ENCODE results near the gene HAGH.

- no peak for TF ChIP-seq CTCF (IDR thresholded peaks at IDR 0.05)
- TF ChIP-seq POLR2A (IDR thresholded peaks at IDR 0.05), result peak in 1 of 2 donors; percentile 60
These were observed at the start of gene HAGH, which contains the start of gene FAHD1 for GRCh38 chr16:1826691-1827573.
